Fibroblast of mammary gland (primary cell): ENCODE data around the gene CACNA1H.

Experiments used
- DNase-seq: peaks from one replicate; pipeline ENCODE4 v3.0.0-alpha.2; 2010; ENCODE audit warnings: low read depth
- H3K4me3 ChIP-seq: 2 replicates; pipeline ENCODE4 v1.5.1; 2011; ENCODE audit warnings: low read depth, mild to moderate bottlenecking, low read length, moderate library complexity; ENCODE audit not compliant: control insufficient read depth
- CTCF ChIP-seq: conservative IDR thresholded peaks from 2 replicates; pipeline ENCODE4 v1.5.1; 2011; ENCODE audit warnings: low read depth, low read length, inconsistent platforms; ENCODE audit not compliant: control insufficient read depth, insufficient read depth

Gene CACNA1H

GRCh38 chr16:1151424-1152122 lies 1.3 kb upstream of the CACNA1H start:
- H3K4me3 ChIP-seq = no peak overlapping the region
- TF ChIP-seq CTCF = no peak
- no peak for DNase-seq

GRCh38 chr16:1152123-1152638 lies 725 bp upstream of the CACNA1H start:
- no peak for TF ChIP-seq CTCF
- no peak for DNase-seq

GRCh38 chr16:1153480-1154160 lies 714 bp downstream of the CACNA1H start:
- H3K4me3 ChIP-seq = no peak overlapping the region
- no peak for TF ChIP-seq CTCF
- DNase-seq = no peak

More at GRCh38 chr16:1152123-1152638, 725 bp upstream of the CACNA1H start:
- H3K4me3 ChIP-seq = no peak overlapping the region

- DNase-seq = no peak
- H3K4me3 ChIP-seq = no peak overlapping the region
Observed at GRCh38 chr16:1154291-1154886, 1.5 kb downstream of the CACNA1H start.

GRCh38 chr16:1154887-1155331 lies 2.0 kb downstream of the CACNA1H start:
- H3K4me3 ChIP-seq = no peak overlapping the region
- TF ChIP-seq CTCF = no peak
- no peak for DNase-seq

More at GRCh38 chr16:1154291-1154886, 1.5 kb downstream of the CACNA1H start:
- TF ChIP-seq CTCF = no peak

GRCh38 chr16:1155353-1156054 lies 2.6 kb downstream of the CACNA1H start:
- no peak for DNase-seq
- TF ChIP-seq CTCF = no peak
- no peak overlapping the region for H3K4me3 ChIP-seq
